ENCODE measurements around the gene ZNF57.

The ZNF57 gene

DNA sequence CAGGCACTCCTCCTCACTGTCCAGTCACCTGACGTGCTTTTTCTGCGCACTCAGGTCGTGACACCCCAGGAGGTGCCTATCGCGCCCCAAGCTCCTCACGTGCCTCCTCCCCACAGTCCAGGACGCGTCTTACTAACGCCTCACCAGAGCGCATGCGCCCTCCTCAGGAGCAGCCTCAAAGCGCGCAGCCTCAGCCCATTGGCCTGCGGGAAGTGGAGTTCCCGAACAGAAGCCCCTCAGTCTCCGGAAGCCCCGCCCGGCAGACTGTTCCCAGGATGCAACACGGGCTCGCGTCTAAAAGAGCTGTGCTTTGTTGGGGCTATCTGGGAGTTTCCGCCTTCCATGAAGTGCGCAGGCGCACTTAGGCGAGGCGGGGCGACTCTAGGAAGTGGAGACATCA is 41.9 kb upstream of the ZNF57 start:
- Mint-ChIP-seq H3K9me3 (peaks cover 89% of the 10 kb centered on the region), H3K4me3 (no peak overlapping the region), H3K27ac (no peak overlapping the region), H3K4me1 (no peaks in the 10 kb centered on the region), H3K36me3 (ENCODE audit: low read depth) (peaks cover 50% of the 10 kb centered on the region), H3K27me3 (ENCODE audit: low read depth, poor library complexity) (peaks cover 4% of the 10 kb centered on the region)
- DNase-seq: no peak
- no peak for TF ChIP-seq CTCF (IDR thresholded peaks at IDR 0.05)

DNA sequence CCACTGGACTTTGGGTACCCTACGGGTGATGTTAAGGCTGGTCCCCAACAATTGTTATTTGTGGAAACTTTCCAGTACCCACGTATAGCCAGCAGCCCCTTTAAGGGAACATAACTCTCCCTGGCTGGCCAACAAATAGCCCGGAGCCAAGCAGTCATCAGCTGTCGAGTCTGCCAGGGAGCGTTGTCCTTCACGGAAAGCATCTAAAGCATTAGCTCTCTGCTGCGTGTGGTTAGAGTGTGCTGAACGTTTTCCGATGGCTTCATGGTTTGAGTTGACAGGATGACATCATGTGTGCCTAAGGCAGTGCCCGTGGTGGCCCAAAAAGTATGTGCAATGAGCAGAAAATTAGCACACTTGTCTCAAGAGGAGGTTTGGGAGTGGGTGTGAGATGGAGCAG is 36.9 kb upstream of the ZNF57 start:
- Mint-ChIP-seq H3K27ac (no peak overlapping the region), H3K36me3 (ENCODE audit: low read depth) (peaks cover 9% of the 10 kb centered on the region), H3K4me1 (no peaks in the 10 kb centered on the region), H3K4me3 (no peak overlapping the region), H3K9me3 (peaks cover 86% of the 10 kb centered on the region), H3K27me3 (ENCODE audit: low read depth, poor library complexity) (peaks cover 3% of the 10 kb centered on the region)
- DNase-seq: no peak
- no peak for TF ChIP-seq CTCF (IDR thresholded peaks at IDR 0.05)

DNA sequence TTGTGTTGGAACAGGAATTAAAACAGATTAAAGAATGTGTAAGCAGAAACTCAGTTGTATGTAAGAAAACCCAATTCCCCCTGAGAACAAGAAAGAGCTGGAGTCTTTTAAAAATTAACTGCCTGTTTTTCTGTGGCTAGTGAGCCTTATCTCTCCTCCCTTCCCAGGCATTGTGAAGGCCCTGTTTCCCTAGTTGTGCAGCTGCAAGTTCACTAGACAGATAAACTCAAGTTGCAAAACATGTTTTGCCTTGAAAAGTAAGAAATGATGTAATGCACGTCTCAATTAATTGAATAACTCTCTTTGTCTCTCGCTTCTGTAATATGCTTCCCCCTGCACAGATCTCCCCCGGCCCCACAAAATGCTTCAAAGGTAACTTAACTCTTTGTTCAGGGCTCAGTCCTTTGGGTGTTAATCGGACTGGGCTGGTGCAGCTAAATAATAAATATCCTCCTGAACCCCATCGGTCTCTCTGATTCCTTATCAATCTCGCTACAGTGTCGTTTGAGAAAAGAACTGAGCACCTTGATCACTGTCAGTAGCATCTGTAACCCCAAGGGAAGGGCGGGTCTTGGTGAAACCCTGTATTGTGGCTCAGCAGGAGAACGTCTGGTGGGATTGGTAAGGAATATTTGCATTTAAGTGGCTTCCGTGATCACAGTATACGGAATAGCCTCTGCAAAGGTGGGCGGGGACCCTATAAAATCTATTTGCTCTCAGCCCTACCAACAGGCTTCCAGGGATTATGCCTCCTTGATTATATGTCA is 35.2 kb upstream of the ZNF57 start:
- Mint-ChIP-seq H3K27me3 (ENCODE audit: low read depth, poor library complexity) (peaks cover 3% of the 10 kb centered on the region), H3K9me3 (peaks cover 83% of the 10 kb centered on the region), H3K36me3 (ENCODE audit: low read depth) (peaks cover 6% of the 10 kb centered on the region), H3K4me3 (no peak overlapping the region), H3K4me1 (no peaks in the 10 kb centered on the region), H3K27ac (no peak overlapping the region)
- no peak for DNase-seq
- no peak for TF ChIP-seq CTCF (IDR thresholded peaks at IDR 0.05)

DNA sequence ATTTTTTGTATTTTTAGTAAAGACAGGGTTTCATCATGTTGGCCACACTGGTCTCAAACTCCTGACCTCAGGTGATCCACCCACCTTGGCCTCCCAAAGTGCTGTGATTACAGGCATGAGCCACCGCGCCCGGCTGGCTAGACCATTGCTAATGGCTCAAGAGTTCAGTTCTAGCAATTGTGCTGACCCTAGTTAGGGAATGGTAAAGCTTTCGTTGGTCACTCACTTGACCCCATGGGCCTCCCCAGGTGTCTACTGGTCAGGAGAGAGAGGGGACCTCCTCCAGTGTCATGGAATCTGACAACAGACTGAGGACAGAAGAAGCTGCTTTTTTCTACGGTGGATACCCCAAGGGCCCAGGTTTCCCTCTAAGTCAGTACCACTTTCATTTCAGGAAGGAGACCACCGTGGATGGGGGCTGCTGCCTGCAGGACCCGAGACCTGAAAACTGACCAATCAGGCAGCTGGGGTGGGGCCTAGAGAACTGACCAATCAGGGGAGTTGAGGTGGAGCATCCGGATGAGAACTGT is 34.2 kb upstream of the ZNF57 start:
- Mint-ChIP-seq H3K27ac (no peak overlapping the region), H3K36me3 (ENCODE audit: low read depth) (peaks cover 6% of the 10 kb centered on the region), H3K4me1 (no peaks in the 10 kb centered on the region), H3K4me3 (no peak overlapping the region), H3K27me3 (ENCODE audit: low read depth, poor library complexity) (peaks cover 3% of the 10 kb centered on the region), H3K9me3 (peaks cover 86% of the 10 kb centered on the region)
- DNase-seq: no peak
- no peak for TF ChIP-seq CTCF (IDR thresholded peaks at IDR 0.05)

DNA sequence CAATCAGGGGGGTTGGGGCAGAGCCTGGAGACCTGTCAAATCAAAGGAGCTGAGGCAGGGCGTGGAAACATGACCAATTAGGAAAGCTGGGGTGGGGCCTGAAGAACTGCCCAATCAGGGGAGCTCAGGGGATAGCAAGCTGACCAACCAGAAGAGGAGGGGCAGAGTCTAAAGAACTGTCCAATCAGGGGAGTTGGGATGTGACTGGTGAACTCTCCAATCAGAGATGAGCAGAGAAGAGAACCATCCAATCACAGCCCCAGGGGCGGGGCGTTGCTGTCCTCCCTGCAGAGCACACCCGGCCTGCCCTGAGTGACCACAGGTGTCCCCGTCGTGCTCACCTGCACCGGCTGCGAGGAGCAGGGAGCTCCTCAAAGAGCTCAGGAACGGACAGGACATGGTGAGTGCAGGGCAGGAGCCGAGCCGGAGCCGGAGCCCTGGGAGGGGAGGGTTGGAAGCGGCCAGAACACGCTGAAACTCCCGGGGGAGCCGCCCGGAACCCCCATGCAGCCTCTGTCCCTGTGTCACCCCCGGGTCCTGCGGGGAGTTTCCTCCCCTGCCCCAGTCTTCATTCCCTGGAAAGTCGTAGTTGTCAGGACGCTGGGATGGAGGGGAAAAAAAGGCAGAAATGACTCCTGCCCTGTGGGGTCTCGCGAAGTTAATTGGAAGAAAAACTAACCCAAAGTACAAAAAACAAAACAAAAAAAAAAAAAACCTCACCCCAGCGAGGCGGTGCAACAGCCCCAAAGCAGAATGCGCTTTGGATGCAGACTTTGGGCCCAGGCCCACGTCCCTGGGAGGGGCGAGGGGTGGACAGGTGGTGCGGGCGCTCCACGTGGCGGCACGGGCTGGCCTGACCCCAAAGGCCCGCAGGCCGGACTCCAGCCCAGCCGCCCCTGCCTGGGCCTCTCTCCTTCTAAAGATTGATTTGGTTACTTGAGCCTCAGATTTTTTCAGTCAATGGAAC is 33.4 kb upstream of the ZNF57 start, which contains the start of gene ZNF556:
TSS of gene ZNF556 (plus strand) at position 311 of the 967 bp plus-strand sequence. CDS start at position 398, 87 bp downstream.
- Mint-ChIP-seq H3K9me3 (peaks cover 83% of the 10 kb centered on the region), H3K36me3 (ENCODE audit: low read depth) (peaks cover 6% of the 10 kb centered on the region), H3K27me3 (ENCODE audit: low read depth, poor library complexity) (peaks cover 3% of the 10 kb centered on the region), H3K4me1 (no peaks in the 10 kb centered on the region), H3K27ac (no peak within 1 kb of the TSS), H3K4me3 (no peak within 1 kb of the TSS)
- no peak for DNase-seq
- TF ChIP-seq CTCF (IDR thresholded peaks at IDR 0.05): no peak

Measured in nephron progenitor cell (in vitro differentiated cells).